Adrenal gland (tissue), 12 donors: ENCODE results near the gene PRPF38A. TPM values are rescaled to one million over a fixed set of nuclear protein-coding genes. Genes with fewer than 3 reads are reported as not detected.

Experiments
- DNase-seq, 7 donors: peaks; one replicate each; pipeline ENCODE4 v3.0.0-alpha.2; 2019 to 2020
- H3K27ac ChIP-seq, 5 donors: fragments of 200-600 bp; sonication (generic) in 4 of 5; 1 replicate in 3 of 5; 2 replicates in 2 of 5; pipeline versions ENCODE4 v1.5.1 to v1.8.0; 2016 to 2020; ENCODE audit warnings: mild to moderate bottlenecking in 1 of 5
- H3K27me3 ChIP-seq: fragments of 200-600 bp; 2 replicates; pipeline ENCODE4 v1.8.0; 2021
- H3K36me3 ChIP-seq, 2 donors: fragments of 200-600 bp; replicated peaks in 1 of 2; 1 replicate in 1 of 2; 2 replicates in 1 of 2; pipeline versions ENCODE4 v1.5.1 to v1.8.0; 2018 to 2022
- H3K4me1 ChIP-seq, 2 donors: fragments of 200-600 bp; replicated peaks in 1 of 2; 1 replicate in 1 of 2; 2 replicates in 1 of 2; pipeline versions ENCODE4 v1.5.1 to v1.8.0; 2018 to 2021
- H3K4me3 ChIP-seq, 4 donors: fragments of 200-600 bp; sonication (generic) in 3 of 4; one replicate each; pipeline ENCODE4 v1.5.1; 2016 to 2018
- H3K9me3 ChIP-seq, 3 donors: fragments of 200-600 bp; sonication (generic) in 1 of 3; replicated peaks in 1 of 3; 1 replicate in 2 of 3; 2 replicates in 1 of 3; pipeline versions ENCODE4 v1.5.1 to v1.8.0; 2016 to 2021
- CTCF ChIP-seq, 6 experiments: fragments of 450-650 bp in 4 of 6; fragments of 200-600 bp in 2 of 6; sonication (generic) in 1 of 6; IDR thresholded peaks; 1 replicate in 5 of 6; 2 replicates in 1 of 6; pipeline versions ENCODE4 v1.5.1 to v1.8.0; 2016 to 2021; ENCODE audit warnings: antibody characterized with exemption in 6 of 6, mild to moderate bottlenecking in 2 of 6, moderate library complexity in 1 of 6
- POLR2A ChIP-seq, 2 donors: fragments of 450-650 bp; IDR thresholded peaks; one replicate each; pipeline ENCODE4 v1.6.1; 2017; ENCODE audit warnings: antibody characterized with exemption in 2 of 2, mild to moderate bottlenecking in 2 of 2, moderate library complexity in 1 of 2
- WGBS, 4 donors: extraction: QIAGEN DNeasy Blood & Tissue Kit in 2 of 4; methylation state at CpG; one replicate each; pipeline versions ENCODE4 v1.1.5 to v1.1.7; 2013 to 2017; 5-methylcytosine and 5-hydroxymethylcytosine counted together
- intact Hi-C, 2 donors: fragments of 100-400 bp; cut with DNase I; formaldehyde crosslinking; loops; one replicate each; pipeline versions ENCODE4 v1.14.1 to v1.15.0; 2022 to 2023
- polyA plus RNA-seq, 3 donors: library from polyadenylated mRNA; stranded (reverse); fragments of 200-250 nt in 2 of 3; fragments of 350-450 nt in 1 of 3; fragmentation: Illumina TruSeq in 1 of 3; extraction: RNeasy Lipid Tissue Mini Kit (QIAGEN cat#74804) in 1 of 3; gene quantifications; one replicate each; pipeline ENCODE4 v1.2.3, GENCODE V29; 2013 to 2014
- total RNA-seq, 9 donors: library from RNA; depleted of rRNA in 4 of 9; stranded (reverse); fragments of >200 nt in 4 of 9; fragments of 120-200 nt in 1 of 9; fragmentation: NEBNext Ultra II Directional in 1 of 9; extraction: Animal tissue kit (Norgen Biotek cat#: 25700) in 1 of 9; gene quantifications; one replicate each; pipeline versions ENCODE4 v1.1.0 to v1.2.4, GENCODE V29; 2013 to 2023
- donor health status: healthy with polysubstance abuse.
- donor health status: Bipolar disorder and iron deficiency.
- donor health status: DM: yes; HTN: yes; CAD: no.
- donor health status: DM: no; HTN: no; CAD: no.
- donor health status: DM: no; HTN: no; CAD: no.
- donor health status: DM: yes; HTN: yes; CAD: no.

The PRPF38A gene
- total and polyA plus RNA-seq, 12 donors: 5.1 to 33.7 (median 18.6) TPM

- H3K4me1 ChIP-seq: no peaks in the 10 kb centered on the region
- peaks cover 0 to 43% of the 10 kb centered on the region in 2 donors for H3K36me3 ChIP-seq
- TF ChIP-seq POLR2A (IDR thresholded peaks at IDR 0.05) (no peak), CTCF (IDR thresholded peaks at IDR 0.05) (no peak)
- intact Hi-C loops: loop anchor here in 1 of 2 donors (10.0 kb wide), 1 partner anchor 252 kb away; no protein-coding TSS in a partner anchor
- no peaks in the 10 kb centered on the region for H3K27me3 ChIP-seq
- no peak overlapping the region for H3K4me3 ChIP-seq
- DNase-seq: no peak
- H3K27ac ChIP-seq: no peak overlapping the region
- WGBS, 4 donors: 95 to 97% (median 96%) methylated on average over 8 of the region's 8 CpGs
- no peaks in the 10 kb centered on the region for H3K9me3 ChIP-seq
These were observed 28.4 kb downstream of the PRPF38A start for GRCh38 chr1:52432807-52433206.

GRCh38 chr1:52435211-52435610, 30.8 kb downstream of the PRPF38A start:
- no peak for DNase-seq
- H3K27ac ChIP-seq: no peak overlapping the region
- H3K36me3 ChIP-seq: peaks cover 0 to 38% of the 10 kb centered on the region in 2 donors
- TF ChIP-seq CTCF (IDR thresholded peaks at IDR 0.05): no peak
- TF ChIP-seq POLR2A (IDR thresholded peaks at IDR 0.05): no peak
- 95 to 100% (median 99%) methylated on average over 1 of the region's 1 CpG for WGBS, 4 donors
- H3K4me1 ChIP-seq: no peaks in the 10 kb centered on the region
- H3K27me3 ChIP-seq: no peaks in the 10 kb centered on the region
- H3K4me3 ChIP-seq: no peak overlapping the region
- intact Hi-C loops: loop anchor here in 1 of 2 donors (10.0 kb wide), 1 partner anchor 250 kb away; no protein-coding TSS in a partner anchor
- H3K9me3 ChIP-seq: no peaks in the 10 kb centered on the region

GRCh38 chr1:52435650-52436049, 31.2 kb downstream of the PRPF38A start:
- no peaks in the 10 kb centered on the region for H3K27me3 ChIP-seq
- H3K36me3 ChIP-seq: peaks cover 0 to 34% of the 10 kb centered on the region in 2 donors
- no peak for DNase-seq
- intact Hi-C loops: loop anchor here in 1 of 2 donors (10.0 kb wide), 1 partner anchor 249 kb away; no protein-coding TSS in a partner anchor
- H3K4me1 ChIP-seq: no peaks in the 10 kb centered on the region
- H3K4me3 ChIP-seq: no peak overlapping the region
- WGBS, 4 donors: 95 to 100% (median 98%) methylated on average over 1 of the region's 1 CpG
- no peak for TF ChIP-seq CTCF (IDR thresholded peaks at IDR 0.05)
- no peak for TF ChIP-seq POLR2A (IDR thresholded peaks at IDR 0.05)
- no peak overlapping the region for H3K27ac ChIP-seq
- no peaks in the 10 kb centered on the region for H3K9me3 ChIP-seq

GRCh38 chr1:52436817-52437216, 32.4 kb downstream of the PRPF38A start:
- WGBS, 4 donors: 90 to 94% (median 92%) methylated on average over 7 of the region's 7 CpGs
- intact Hi-C loops: loop anchor here in 1 of 2 donors (10.0 kb wide), 1 partner anchor 248 kb away; no protein-coding TSS in a partner anchor
- H3K36me3 ChIP-seq: peaks cover 0 to 27% of the 10 kb centered on the region in 2 donors

More at GRCh38 chr1:52436817-52437216, 32.4 kb downstream of the PRPF38A start:
- H3K27me3 ChIP-seq: no peaks in the 10 kb centered on the region
- TF ChIP-seq POLR2A (IDR thresholded peaks at IDR 0.05) (no peak), CTCF (IDR thresholded peaks at IDR 0.05) (no peak)
- no peaks in the 10 kb centered on the region for H3K9me3 ChIP-seq
- no peak for DNase-seq
- no peaks in the 10 kb centered on the region for H3K4me1 ChIP-seq
- H3K27ac ChIP-seq: no peak overlapping the region
- H3K4me3 ChIP-seq: no peak overlapping the region
